Islet precursor cell (in vitro differentiated cells): Measurements from ENCODE around the gene ADAMTS18.
A peak's percentile ranks its signal among the peaks of the same experiment; 100 is the strongest.
"Not testable (repeated sequence)": the region's sequence is repeated elsewhere in the genome, so short reads cannot be mapped to it uniquely, and the experiment has no call there.

Experiments used
- DNase-seq: peaks from one replicate; pipeline ENCODE4 v3.0.0-alpha.2; 2018

Gene ADAMTS18

GRCh38 chr16:77324729-77325128, 110.1 kb downstream of the ADAMTS18 start:
- no peak for DNase-seq

- DNase-seq, result no peak
Observed at GRCh38 chr16:77323695-77324094, 111.1 kb downstream of the ADAMTS18 start.

- no peak for DNase-seq
Observed at GRCh38 chr16:77322757-77323156, 112.1 kb downstream of the ADAMTS18 start.

DNA sequence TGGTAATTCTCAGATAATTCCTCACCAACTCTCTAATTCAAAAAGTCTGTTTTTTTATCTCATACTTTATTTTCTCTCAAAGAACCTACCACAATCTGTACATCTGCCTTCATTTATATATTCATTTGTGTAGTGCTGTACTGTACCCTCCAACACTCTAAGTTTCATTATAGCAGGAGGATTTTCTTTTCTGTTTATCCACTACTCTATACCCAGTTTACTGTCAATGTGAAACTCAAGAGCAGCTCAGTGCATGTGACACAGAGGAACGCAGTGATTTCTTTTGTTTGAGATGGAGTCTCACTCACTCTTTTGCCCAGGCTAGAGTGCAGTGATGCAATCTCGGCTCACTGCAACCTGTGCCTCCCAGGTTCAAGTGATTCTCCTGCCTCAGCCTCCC, 117.8 kb downstream of the ADAMTS18 start:
- DNase-seq, result no peak

- DNase-seq, result no peak
Observed at GRCh38 chr16:77310877-77311276, 124.0 kb downstream of the ADAMTS18 start.

- no peak for DNase-seq
Observed at GRCh38 chr16:77308163-77308561, 126.7 kb downstream of the ADAMTS18 start.

DNA sequence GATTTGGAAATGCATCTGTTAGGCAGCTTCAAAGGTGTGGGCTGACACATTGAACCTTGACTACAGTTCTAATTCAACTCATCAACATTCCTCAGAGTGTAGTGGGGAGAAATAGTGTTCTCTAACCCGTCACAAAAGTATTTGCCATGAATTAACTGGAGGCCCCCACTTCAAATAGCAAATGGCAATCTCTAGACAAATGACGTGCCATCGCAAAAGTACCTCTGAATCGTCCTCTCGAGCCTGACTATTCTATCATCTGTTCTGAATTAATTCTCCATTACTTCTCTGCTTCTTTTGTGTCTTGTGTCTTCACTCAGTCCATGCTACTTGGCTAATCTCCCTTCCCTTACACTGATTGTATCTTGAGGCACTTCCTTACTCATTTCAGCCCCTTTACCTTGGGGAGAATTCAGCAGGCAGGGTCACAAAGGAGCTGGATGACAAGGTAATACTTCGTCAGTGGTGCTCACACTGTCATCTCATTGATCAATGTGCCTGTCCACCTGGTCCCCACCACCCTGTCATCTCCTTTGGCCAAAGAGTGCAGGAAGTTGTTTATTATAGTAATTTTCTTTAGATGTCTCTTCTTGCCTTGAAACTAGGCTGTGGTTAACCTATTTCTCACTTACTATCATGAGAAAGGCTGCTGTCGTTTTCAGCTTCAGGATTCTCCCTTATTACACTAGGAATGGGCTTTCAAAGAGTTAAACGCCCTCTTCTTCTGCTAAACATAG, 127.2 kb downstream of the ADAMTS18 start:
- no peak for DNase-seq

- DNase-seq, result no peak
Observed at GRCh38 chr16:77306075-77306474, 128.8 kb downstream of the ADAMTS18 start.

- no peak for DNase-seq
Observed at GRCh38 chr16:77304877-77305276, 130.0 kb downstream of the ADAMTS18 start.

DNA sequence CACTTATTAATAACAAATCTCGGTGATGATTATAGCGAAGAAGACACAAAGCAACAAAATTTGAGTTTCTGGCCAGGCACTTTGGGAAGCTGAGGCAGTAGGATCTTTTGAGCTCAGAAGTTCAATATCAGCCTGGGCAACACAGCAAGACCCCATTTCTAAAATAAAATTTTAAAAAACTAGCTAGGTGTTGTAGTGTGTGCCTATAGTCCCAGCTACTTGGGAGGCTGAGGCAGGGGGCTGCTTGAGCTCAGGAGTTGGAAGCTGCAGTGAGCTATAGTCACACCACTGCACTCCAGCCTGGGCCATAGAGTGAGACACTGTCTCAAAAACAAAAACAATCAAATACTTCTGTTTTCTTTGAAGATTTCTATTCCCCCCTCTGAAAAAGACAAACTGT, 130.7 kb downstream of the ADAMTS18 start:
- DNase-seq, result no peak

DNA sequence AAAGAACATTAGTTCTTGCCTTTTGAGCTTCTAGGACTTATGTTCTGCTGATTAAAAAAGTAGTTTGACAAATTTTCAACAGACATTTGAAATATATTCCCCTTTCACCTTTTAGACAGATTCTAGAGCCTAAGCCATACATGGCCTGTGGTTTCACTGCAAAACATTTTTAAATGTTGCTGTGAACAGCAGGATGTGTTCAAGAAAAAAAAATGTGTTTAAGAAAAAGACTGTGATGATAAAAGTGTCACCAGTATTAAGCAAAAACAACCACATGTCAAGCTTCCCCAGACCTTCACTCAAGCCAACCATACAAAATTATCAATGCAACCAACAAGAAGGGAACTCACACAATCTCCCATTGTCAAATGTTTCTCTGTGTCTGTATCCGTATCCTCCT, 132.2 kb downstream of the ADAMTS18 start:
- no peak for DNase-seq

GRCh38 chr16:77302249-77302648, 132.6 kb downstream of the ADAMTS18 start:
- no peak for DNase-seq

DNA sequence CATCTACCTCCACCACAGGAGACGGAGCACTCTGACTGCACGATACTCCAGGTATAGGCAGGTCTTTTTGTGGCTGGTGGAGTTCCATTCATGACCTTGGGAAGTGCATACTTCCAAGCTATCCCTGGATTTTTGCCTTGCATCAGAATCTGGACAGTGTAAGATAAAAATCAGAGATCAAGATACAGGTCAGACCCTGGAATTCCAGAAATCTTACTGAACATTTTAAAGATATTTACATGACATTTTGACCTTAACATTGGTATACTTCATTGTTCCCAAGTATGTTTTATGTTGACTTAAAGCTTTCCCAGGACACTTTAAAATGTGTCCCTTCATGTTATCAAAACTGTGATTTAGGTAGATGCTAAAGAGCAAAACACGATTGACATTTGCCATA, 134.6 kb downstream of the ADAMTS18 start:
- no peak for DNase-seq

DNA sequence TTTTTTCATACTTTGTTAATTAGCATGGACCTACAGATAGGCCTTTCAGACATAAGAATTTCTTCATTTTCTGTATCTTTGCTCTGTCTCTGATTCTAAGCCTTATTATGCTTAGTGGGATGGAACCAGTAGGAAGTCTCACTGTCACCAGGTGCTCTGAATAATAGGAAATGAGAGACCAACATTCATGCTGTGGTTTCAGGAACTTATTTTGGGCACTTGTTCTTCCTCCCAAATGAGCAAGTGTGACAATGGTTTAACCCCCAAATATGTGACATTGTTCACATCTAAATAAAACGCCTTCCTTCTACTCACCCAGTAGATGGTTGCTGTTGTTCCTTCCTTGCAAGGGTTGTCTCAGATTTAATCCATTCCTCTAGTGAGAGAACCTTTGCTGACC, 135.4 kb downstream of the ADAMTS18 start:
- DNase-seq, result no peak

GRCh38 chr16:77298418-77299360, 136.1 kb downstream of the ADAMTS18 start:
- DNase-seq, result peak; percentile 97

DNA sequence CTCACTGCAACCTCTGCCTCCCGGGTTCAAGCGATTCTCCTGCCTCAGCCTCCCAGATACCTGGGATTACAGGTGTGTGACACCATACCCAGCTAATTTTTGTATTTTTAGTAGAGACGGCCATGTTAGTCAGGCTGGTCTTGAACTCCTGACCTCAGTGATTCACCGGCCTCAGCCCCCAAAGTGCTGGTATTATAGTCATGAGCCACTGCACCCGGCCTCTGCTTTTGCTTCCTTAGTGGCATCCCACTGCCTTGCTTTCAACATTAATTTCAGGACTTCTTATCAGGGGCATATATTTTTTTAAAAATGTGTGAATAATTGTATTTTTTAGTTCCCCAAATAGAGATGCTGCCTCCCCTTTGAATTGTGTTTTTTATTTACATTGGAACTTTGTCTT, 136.8 kb downstream of the ADAMTS18 start:
- peak; percentile 65 for DNase-seq

DNA sequence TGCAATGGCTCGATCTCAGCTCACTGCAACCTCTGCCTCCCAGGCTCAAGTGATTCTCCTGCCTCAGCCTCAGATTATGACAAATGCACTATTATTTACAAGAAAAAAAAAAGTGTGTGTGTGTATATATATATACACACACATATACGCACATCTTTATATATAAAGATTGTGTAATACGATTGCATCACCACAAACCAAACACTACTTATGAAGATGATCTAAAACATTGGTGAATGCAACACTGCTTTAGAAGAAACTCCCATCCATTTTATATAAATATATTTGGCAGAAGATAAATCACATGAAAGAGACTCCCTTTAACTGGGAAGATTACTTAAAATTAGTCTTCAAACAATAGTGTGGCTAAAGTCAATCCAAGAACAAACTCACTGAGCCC, 138.9 kb downstream of the ADAMTS18 start:
- no peak for DNase-seq

- DNase-seq, result no peak
Observed at GRCh38 chr16:77290451-77291115, 144.3 kb downstream of the ADAMTS18 start.

- DNase-seq, result peak; percentile 99
Observed at GRCh38 chr16:77289331-77289809, 145.5 kb downstream of the ADAMTS18 start.

GRCh38 chr16:77288222-77288621, 146.6 kb downstream of the ADAMTS18 start:
- no peak for DNase-seq

GRCh38 chr16:77285676-77286075, 149.2 kb downstream of the ADAMTS18 start:
- no peak for DNase-seq

GRCh38 chr16:77282345-77282744, 152.5 kb downstream of the ADAMTS18 start:
- DNase-seq, result no peak

GRCh38 chr16:77279316-77279715, 155.5 kb downstream of the ADAMTS18 start:
- DNase-seq, result not testable (repeated sequence)
